Heart right ventricle (tissue), 16 donors: ENCODE data around the gene ARHGEF37. TPM values are rescaled to one million over a fixed set of nuclear protein-coding genes. Genes with fewer than 3 reads are reported as not detected.
A peak's percentile ranks its signal among the peaks of the same experiment; 100 is the strongest.
"Not testable (repeated sequence)": the region's sequence is repeated elsewhere in the genome, so short reads cannot be mapped to it uniquely, and the experiment has no call there.

Experiments
- ATAC-seq, 8 donors: fragments of 200-7000 bp; cut with Tn5 transposase; one replicate each; pipeline ENCODE4 v1.9.1; 2020; ENCODE audit warnings: mild to moderate bottlenecking in 8 of 8, moderate library complexity in 8 of 8, moderate number of reproducible peaks in 1 of 8
- DNase-seq, 2 donors: peaks; one replicate each; pipeline ENCODE4 v3.0.0-alpha.2; 2020
- H3K27ac ChIP-seq, 10 donors: fragments of 200-600 bp; sonication (generic) in 2 of 10; one replicate each; pipeline versions ENCODE4 v1.5.0 to v1.8.0; 2020 to 2022; ENCODE audit warnings: mild to moderate bottlenecking in 3 of 10
- H3K27me3 ChIP-seq, 7 donors: fragments of 200-600 bp; one replicate each; pipeline ENCODE4 v1.8.0; 2021 to 2022; ENCODE audit warnings: mild to moderate bottlenecking in 2 of 7
- H3K36me3 ChIP-seq, 9 donors: fragments of 200-600 bp; sonication (generic) in 1 of 9; one replicate each; pipeline versions ENCODE4 v1.5.0 to v1.8.0; 2020 to 2022; ENCODE audit warnings: mild to moderate bottlenecking in 2 of 9
- H3K4me1 ChIP-seq, 9 donors: fragments of 200-600 bp; sonication (generic) in 1 of 9; one replicate each; pipeline versions ENCODE4 v1.5.0 to v1.8.0; 2020 to 2022; ENCODE audit warnings: mild to moderate bottlenecking in 4 of 9
- H3K4me3 ChIP-seq, 10 donors: fragments of 200-600 bp; sonication (generic) in 2 of 10; one replicate each; pipeline versions ENCODE4 v1.5.0 to v1.8.0; 2020 to 2022; ENCODE audit warnings: mild to moderate bottlenecking in 7 of 10, moderate library complexity in 2 of 10
- H3K9me3 ChIP-seq, 11 donors: fragments of 200-600 bp in 10 of 11; sonication (generic) in 2 of 11; one replicate each; pipeline versions ENCODE4 v1.5.0 to v1.8.0; 2013 to 2022; ENCODE audit warnings: mild to moderate bottlenecking in 2 of 11, control low read depth in 1 of 11, moderate library complexity in 1 of 11
- WGBS, 2 donors: extraction: QIAGEN DNeasy Blood & Tissue Kit; methylation state at CpG; one replicate each; pipeline ENCODE4 v1.1.7; 2013; ENCODE audit warnings: inconsistent platforms in 1 of 2; 5-methylcytosine and 5-hydroxymethylcytosine counted together
- intact Hi-C, 10 donors: fragments of 100-400 bp; cut with DNase I; formaldehyde crosslinking; loops; one replicate each; pipeline versions ENCODE4 v1.11.1 to v1.14.2; 2022
- long read RNA-seq, 3 donors: library from polyadenylated mRNA; unstranded; transcript quantifications; one replicate each; pipeline ENCODE4 v2.0.0, GENCODE V29; 2020 to 2021
- polyA plus RNA-seq, 2 donors: library from polyadenylated mRNA; stranded (reverse); fragments of 200-250 nt; gene quantifications; one replicate each; pipeline ENCODE4 v1.2.3, GENCODE V29; 2013
- total RNA-seq, 10 donors: library from RNA; stranded (reverse); fragmentation: NEBNext Ultra II Directional in 3 of 10; extraction: Animal tissue kit (Norgen Biotek cat#: 25700) in 3 of 10; gene quantifications; one replicate each; pipeline versions ENCODE4 v1.2.1 to v1.2.4, GENCODE V29; 2021 to 2023
- TF ChIP-seq, protein P1 (sequence below), 9 donors: fragments of 200-600 bp; sonication (generic) in 2 of 9; IDR thresholded peaks; one replicate each; pipeline versions ENCODE4 v1.5.0 to v1.8.0; 2021 to 2022; ENCODE audit warnings: antibody characterized with exemption in 9 of 9, mild to moderate bottlenecking in 5 of 9, moderate library complexity in 1 of 9
- donor health status: Arrhythmogenic right ventricular cardiomyopathy.
- donor health status: ischemic (EF 13 %, LVEDD 7.1; RV severe dilation, severe dysfunction).
- donor health status: healthy with polysubstance abuse.
- donor health status: DM: no; HTN: yes; CAD: no.
- donor health status: DM: no; HTN: no; CAD: no.
- donor health status: ischemic (EF 25% LVEDD 6.9; RV normal size, moderate dysfunction).
- donor health status: ischemic (EF 25% LVEDD 5.7; RV mildly dilated, moderate dysfunction).
- donor health status: healthy.
- donor health status: DM: yes; HTN: yes; CAD: no.
- donor health status: Ischemic cardiomyopathy.
- donor health status: ischemic (EF 35%, LVEDD 5.7; RV mildly dilated, moderate dysfunction).
- donor health status: nonischemic (EF 11% LVEDD 7.7; RV severe dilation, severe dysfunction).
- donor health status: DM: yes; HTN: yes; CAD: no.
- donor health status: PGD.
- donor health status: ischemic (EF 29% LVEDD 5.4; RV normal size, mild dysfunction).
- donor health status: nonischemic (EF 23%, LVEDD 6.1; RV moderate dilation, normal function).

Gene ARHGEF37, protein sequence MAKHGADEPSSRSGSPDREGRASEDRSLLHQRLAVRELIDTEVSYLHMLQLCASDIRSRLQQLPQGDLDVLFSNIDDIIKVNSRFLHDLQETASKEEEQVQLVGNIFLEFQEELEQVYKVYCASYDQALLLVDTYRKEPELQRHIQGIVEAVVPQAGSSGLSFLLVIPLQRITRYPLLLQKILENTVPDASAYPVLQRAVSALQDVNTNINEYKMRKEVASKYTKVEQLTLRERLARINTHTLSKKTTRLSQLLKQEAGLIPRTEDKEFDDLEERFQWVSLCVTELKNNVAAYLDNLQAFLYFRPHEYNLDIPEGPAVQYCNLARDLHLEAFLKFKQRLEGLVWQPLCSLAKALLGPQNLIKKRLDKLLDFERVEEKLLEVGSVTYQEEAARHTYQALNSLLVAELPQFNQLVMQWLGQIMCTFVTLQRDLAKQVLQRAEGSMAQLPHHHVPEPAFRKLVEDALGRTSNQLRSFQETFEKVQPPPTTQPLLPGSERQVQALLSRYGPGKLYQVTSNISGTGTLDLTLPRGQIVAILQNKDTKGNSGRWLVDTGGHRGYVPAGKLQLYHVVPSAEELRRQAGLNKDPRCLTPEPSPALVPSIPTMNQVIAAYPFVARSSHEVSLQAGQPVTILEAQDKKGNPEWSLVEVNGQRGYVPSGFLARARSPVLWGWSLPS
- total RNA-seq (10 to 100 TPM; 13.1 to 31.8 (median 18.3) TPM), polyA plus RNA-seq (10 to 100 TPM in 1 of 2 donors, 1 to 10 TPM in 1; 4.5 to 10.1 TPM)
- long read RNA-seq, donor 1, full-length matches to known transcripts: 30 of 81 reads
- long read RNA-seq, donor 1, partial matches to known transcripts: 16 of 81 reads
- long read RNA-seq, donor 1, other reads (novel, unspliced or antisense): 35 of 81 reads
- long read RNA-seq, donor 2, full-length matches to known transcripts: 31 of 73 reads
- long read RNA-seq, donor 2, partial matches to known transcripts: 10 of 73 reads
- long read RNA-seq, donor 2, other reads (novel, unspliced or antisense): 32 of 73 reads
- long read RNA-seq, donor 3, full-length matches to known transcripts: 12 of 55 reads
- long read RNA-seq, donor 3, partial matches to known transcripts: 9 of 55 reads
- long read RNA-seq, donor 3, other reads (novel, unspliced or antisense): 34 of 55 reads

DNA sequence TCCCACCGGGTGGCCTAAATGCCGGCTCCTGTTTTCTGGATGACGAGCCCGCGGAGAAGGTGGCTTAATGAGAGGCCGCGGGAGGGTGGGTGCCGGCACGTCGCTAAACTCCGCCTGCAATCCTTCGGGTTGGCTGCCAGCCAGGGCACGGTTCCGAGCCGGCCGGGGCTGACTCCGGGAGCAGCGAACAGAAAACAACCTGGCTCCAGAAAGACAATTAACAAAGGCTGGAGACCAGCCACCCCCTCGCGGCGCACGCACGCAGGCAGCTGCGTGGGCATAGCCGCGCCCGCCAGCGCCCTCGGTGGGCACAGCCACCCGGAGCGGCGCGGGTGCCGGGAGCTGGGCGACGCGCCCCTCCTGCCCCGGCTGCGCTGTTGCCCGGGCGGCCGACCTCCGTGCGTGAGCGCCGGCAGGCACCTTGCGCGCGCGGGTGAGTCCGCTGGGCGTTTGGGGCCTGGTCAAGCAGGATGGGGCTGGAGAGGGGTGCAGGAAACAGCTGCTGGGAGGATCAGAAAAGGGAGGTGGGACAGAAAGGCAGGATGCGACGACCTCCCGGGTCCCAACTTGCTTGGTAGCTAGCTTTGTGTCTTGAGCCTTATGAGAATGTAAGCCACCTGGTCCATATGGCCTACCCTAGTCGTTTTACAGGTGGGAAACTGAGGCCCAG, at the start of gene ARHGEF37:
Gene ARHGEF37, plus strand, starts transcription at position 307 of the 670 bp plus-strand sequence. CDS start 16,272 bp downstream, outside the sequence.
- DNase-seq (peak; percentile 95 to 96), ATAC-seq (peak; percentile 84 to 93 (median 89))
- intact Hi-C loops: no loop called here
- H3K4me1 ChIP-seq: peaks cover 18 to 52% (median 40%) of the 10 kb centered on the region in 9 donors
- peaks cover 0 to 12% (median 0%) of the 10 kb centered on the region in 7 donors for H3K27me3 ChIP-seq
- no peaks in the 10 kb centered on the region for H3K36me3 ChIP-seq
- TF ChIP-seq, protein P1, sequence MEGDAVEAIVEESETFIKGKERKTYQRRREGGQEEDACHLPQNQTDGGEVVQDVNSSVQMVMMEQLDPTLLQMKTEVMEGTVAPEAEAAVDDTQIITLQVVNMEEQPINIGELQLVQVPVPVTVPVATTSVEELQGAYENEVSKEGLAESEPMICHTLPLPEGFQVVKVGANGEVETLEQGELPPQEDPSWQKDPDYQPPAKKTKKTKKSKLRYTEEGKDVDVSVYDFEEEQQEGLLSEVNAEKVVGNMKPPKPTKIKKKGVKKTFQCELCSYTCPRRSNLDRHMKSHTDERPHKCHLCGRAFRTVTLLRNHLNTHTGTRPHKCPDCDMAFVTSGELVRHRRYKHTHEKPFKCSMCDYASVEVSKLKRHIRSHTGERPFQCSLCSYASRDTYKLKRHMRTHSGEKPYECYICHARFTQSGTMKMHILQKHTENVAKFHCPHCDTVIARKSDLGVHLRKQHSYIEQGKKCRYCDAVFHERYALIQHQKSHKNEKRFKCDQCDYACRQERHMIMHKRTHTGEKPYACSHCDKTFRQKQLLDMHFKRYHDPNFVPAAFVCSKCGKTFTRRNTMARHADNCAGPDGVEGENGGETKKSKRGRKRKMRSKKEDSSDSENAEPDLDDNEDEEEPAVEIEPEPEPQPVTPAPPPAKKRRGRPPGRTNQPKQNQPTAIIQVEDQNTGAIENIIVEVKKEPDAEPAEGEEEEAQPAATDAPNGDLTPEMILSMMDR (IDR thresholded peaks at IDR 0.05): peak in 1 of 9 donors; percentile 15
- peak within 1 kb of the TSS; percentile 14 to 83 (median 60) for H3K4me3 ChIP-seq
- 1% methylated on average over 51 to 56 of the region's 56 CpGs for WGBS, 2 donors
- no peaks in the 10 kb centered on the region for H3K9me3 ChIP-seq
- peak within 1 kb of the TSS; percentile 85 to 97 (median 93) for H3K27ac ChIP-seq

DNA sequence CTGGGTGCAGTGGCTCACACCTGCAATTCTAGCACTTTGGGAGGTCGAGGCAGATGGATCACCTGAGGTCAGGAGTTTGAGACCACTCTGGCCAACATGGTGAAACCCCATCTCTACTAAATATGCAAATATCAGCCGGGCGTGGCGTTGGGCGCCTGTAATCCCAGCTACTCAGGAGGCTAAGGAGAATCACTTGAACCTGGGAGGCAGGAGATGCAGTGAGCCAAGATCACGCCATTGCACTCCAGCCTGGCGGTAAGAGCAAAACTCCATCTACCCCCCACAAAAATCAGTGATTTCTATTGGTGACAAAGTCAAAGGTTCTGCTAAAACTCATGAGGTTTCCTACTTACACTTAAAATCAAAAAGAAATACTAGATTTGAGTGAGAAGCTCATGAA, 48.9 kb upstream of the ARHGEF37 start:
- no peak overlapping the region for H3K4me3 ChIP-seq
- DNase-seq (no peak), ATAC-seq (peak in 1 of 8 donors; percentile 22)
- TF ChIP-seq, protein P1 (IDR thresholded peaks at IDR 0.05): no peak
- WGBS, 2 donors: 64 to 77% methylated on average over 7 of the region's 7 CpGs
- peak overlapping the region in 1 of 10 donors; percentile 0 for H3K27ac ChIP-seq
- H3K27me3 ChIP-seq: no peaks in the 10 kb centered on the region
- H3K4me1 ChIP-seq: peaks cover 17 to 100% (median 92%) of the 10 kb centered on the region in 9 donors
- H3K36me3 ChIP-seq: peaks cover 0 to 56% (median 0%) of the 10 kb centered on the region in 9 donors
- intact Hi-C loops: no loop called here
- H3K9me3 ChIP-seq: no peaks in the 10 kb centered on the region

DNA sequence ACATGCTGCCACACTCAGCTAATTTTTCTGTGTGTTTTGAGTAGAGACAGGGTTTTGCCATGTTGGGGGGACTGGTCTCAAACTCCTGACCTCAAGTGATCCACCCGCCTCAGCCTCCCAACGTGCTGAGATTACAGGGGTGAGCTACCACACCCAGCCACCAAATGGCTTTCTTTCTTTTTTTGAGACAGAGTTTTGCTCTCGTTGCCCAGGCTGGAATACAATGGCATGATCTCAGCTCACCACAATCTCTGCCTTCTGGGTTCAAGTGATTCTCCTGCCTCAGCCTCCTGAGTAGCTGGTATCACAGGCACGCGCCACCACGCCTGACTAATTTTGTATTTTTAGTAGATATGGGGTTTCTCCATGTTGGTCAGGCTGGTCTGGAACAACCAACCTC, 45.5 kb upstream of the ARHGEF37 start:
- not testable (repeated sequence) for DNase-seq, H3K27me3 ChIP-seq, H3K9me3 ChIP-seq, H3K4me3 ChIP-seq, ATAC-seq
- Histone ChIP-seq H3K4me1 (peaks cover under 1 to 92% (median 84%) of the 10 kb centered on the region in 9 donors), H3K36me3 (peaks cover 0 to 85% (median 0%) of the 10 kb centered on the region in 9 donors), H3K27ac (peak overlapping the region in 1 of 10 donors; percentile 18)
- 63 to 65% methylated on average over 6 of the region's 6 CpGs for WGBS, 2 donors
- intact Hi-C loops: loop anchor here in 1 of 10 donors (1.0 kb wide), 1 partner anchor 37 kb away; no protein-coding TSS in a partner anchor

DNA sequence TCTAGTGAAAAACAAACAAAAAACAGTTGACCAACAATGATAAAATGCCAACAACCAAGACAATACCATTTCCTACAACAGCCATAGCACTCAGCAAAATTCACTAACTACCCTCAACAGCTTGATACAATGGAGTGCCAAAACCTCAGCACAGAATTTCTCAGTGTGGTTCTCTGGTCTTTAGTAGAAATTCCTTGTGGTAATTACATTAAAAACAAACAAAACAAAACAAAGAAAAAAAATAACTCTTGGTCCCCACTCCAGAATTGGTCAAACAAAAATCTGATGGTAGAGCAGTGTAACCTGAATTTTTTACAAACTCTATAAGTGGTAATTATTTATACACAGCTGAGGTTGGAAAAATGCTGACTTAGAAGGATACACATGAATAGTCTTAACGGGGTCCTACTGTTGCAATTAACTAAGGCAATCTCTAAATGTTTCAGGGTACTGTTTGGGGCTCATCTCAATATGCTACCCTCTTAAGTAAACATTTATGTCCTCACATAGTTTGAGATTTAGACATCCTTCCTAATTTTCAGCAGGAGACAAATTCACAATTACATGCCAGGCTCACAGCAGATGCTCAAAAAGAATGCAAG, 43.8 kb upstream of the ARHGEF37 start:
- DNase-seq: no peak
- no peak overlapping the region for H3K27ac ChIP-seq

More for the DNA sequence above, 43.8 kb upstream of the ARHGEF37 start:
- Histone ChIP-seq H3K9me3 (no peaks in the 10 kb centered on the region), H3K27me3 (no peaks in the 10 kb centered on the region), H3K4me1 (peaks cover 7 to 95% (median 85%) of the 10 kb centered on the region in 9 donors), H3K36me3 (peaks cover 0 to 91% (median 0%) of the 10 kb centered on the region in 9 donors), H3K4me3 (no peak overlapping the region)
- TF ChIP-seq, protein P1 (IDR thresholded peaks at IDR 0.05): no peak
- intact Hi-C loops: no loop called here
- no peak for ATAC-seq
- 52 to 64% methylated on average over 1 of the region's 1 CpG for WGBS, 2 donors
